IPS DF 4.7 (cell line): ENCODE measurements around the gene ARRDC5.
"Not testable (repeated sequence)": the region's sequence is repeated elsewhere in the genome, so short reads cannot be mapped to it uniquely, and the experiment has no call there.

Experiments used
- DNase-seq: peaks from one replicate; pipeline ENCODE4 v3.0.0-alpha.2; 2013; ENCODE audit warnings: low spot score; ENCODE audit errors: extremely low read depth

ARRDC5 gene

DNA sequence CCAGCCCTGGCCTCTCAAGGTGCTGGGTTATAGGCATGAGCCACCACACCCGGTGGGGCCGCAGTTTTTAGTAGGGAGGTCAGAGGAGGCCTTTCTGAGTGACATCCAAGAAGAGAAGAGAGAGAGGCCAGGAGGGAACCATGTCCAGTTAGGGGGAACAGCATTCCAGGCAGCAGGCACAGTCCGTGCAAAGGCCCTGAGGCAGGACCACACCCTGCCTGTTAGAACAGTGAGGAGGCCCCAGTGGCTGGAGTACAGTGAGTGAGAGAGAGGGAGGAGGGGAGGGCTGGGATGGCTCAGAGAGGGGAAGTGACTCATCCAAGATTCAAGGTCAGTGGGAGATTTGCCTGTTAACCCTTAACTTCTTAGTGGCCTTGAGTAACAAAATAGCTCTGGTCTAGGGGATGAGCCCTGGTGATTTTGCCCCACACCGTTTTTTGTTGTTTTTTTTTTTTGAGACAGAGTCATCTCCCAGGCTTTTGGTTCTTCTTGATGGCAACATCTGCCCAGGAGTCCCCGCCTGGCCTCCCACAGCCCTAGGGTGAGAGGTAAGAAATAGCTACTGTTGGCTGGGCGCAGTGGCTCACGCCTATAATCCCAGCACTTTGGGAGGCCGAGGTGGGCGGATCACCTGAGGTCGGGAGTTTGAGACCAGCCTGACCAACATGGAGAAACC, 32.5 kb downstream of the ARRDC5 start:
- no peak for DNase-seq

- no peak for DNase-seq
These were observed 34.3 kb downstream of the ARRDC5 start for GRCh38 chr19:4868286-4868834.

DNA sequence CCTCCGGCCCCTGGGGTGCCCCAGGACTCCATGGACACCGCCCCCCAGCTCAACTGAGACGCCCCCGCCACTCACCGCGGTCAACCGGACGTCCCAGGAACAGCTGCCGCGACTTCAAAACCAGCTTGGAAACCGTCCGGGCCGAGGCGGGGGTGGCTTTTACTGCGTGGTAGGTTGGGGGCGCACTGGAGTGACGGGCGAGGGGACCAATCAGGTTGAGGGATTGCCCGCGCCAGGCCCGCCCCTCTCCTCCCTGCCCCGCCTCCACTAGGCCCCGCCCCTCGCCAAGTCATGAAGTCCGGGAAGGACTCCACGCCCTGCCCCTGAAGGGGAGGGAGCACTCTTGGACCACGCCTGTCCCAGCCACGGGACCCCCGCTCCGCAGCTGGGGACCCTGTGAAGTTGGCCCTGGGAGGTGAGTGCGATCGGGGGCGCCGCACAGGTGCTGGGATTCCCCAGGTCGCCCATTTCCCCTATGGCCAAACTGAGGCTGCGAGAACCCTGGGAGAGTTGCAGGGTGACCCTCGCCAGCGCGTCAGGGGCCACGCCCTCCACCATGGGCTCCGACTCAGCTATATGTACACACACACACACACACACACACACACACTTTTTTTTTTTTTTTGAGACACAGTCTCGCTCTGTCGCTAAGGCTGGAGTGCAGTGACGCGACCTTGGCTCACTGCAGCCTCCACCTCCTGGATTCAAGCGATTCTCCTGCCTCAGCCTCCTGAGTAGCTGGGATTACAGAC, 35.0 kb downstream of the ARRDC5 start, which contains the start of gene PLIN3:
Gene PLIN3, minus strand, starts transcription at position 134 of the 752 bp plus-strand sequence. CDS start 6,273 bp downstream, outside the sequence.
- DNase-seq: no peak

GRCh38 chr19:4866595-4867424, 35.9 kb downstream of the ARRDC5 start:
- DNase-seq: no peak

- DNase-seq: no peak
These were observed 41.5 kb downstream of the ARRDC5 start for GRCh38 chr19:4861147-4861546.

DNA sequence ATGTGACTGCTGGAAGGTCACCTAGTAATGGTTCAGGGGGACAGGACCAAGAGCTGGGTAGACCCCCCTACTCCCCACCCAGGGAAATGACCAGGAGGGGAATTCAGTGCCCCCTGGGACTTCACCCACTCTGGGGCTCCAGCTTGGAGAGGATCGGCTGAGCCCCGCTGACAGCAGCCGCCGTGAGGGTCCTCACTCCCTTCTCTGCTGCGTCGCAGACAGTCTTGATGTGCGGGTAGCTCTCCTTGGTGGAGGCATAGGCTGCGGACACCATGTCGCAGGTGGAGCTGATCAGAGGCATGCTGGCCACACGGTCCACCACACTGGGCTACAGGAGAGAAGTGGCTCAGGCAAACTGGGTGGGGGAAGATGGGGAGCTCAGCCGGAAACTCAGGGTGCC, 43.0 kb downstream of the ARRDC5 start:
- no peak for DNase-seq

DNA sequence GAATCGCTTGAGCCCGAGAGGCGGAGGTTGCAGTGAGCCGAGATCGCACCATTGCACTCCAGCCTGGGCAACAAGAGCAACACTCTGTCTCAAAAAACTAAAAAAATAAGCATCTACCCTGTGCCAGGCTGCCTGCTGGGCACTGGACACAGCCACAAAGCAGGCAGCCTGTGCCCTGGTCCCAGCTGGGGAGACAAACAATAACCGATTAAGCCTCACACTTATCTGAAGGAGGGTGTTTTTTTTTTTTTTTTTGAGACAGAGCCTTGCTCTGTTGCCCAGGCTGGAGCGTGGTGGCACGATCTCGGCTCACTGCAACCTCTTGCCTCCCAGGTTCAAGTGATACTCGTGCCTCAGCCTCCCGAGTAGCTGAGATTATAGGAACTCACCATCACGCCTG, 46.2 kb downstream of the ARRDC5 start:
- not testable (repeated sequence) for DNase-seq

GRCh38 chr19:4853506-4853905, 49.2 kb downstream of the ARRDC5 start:
- DNase-seq: not testable (repeated sequence)

- DNase-seq: no peak
These were observed 50.2 kb downstream of the ARRDC5 start for GRCh38 chr19:4852484-4852883.

DNA sequence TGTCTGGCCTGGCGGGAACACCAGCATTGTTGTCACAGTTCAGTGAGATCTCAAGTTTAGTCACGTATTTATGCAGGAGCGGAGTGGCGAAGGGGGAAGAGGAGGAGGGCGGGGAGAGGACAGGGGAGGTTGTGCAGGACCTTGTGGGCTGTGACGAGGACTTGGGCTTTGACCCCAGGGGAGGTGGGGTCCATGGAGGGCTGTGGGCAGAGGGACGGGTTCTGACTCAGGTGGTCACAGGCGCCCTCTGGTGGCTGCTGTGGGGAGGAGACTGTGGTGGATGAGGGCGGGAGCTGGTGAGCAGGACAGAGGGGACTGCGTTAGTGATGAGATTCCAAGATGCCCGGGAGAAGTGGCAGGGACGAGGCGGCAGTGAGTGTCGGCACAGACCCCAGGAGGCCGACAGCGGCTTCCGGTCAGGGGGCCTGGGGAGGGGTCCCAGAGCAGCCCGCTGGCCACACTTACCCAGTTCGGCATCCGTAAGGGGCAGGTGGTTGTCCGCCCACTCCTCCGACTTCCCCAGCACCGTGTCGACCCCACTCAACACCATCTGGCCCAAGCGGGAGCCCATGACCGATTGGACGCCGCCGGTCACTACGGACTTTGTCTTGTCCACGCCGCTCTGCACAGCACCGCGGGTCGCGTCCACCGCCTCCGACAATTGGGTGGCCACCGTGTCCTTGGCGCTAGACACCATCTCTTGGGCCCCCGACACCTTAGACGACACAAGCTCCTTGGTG, 51.0 kb downstream of the ARRDC5 start:
- peak; percentile 49 for DNase-seq

- DNase-seq: no peak
These were observed 53.7 kb downstream of the ARRDC5 start for GRCh38 chr19:4849019-4849418.

DNA sequence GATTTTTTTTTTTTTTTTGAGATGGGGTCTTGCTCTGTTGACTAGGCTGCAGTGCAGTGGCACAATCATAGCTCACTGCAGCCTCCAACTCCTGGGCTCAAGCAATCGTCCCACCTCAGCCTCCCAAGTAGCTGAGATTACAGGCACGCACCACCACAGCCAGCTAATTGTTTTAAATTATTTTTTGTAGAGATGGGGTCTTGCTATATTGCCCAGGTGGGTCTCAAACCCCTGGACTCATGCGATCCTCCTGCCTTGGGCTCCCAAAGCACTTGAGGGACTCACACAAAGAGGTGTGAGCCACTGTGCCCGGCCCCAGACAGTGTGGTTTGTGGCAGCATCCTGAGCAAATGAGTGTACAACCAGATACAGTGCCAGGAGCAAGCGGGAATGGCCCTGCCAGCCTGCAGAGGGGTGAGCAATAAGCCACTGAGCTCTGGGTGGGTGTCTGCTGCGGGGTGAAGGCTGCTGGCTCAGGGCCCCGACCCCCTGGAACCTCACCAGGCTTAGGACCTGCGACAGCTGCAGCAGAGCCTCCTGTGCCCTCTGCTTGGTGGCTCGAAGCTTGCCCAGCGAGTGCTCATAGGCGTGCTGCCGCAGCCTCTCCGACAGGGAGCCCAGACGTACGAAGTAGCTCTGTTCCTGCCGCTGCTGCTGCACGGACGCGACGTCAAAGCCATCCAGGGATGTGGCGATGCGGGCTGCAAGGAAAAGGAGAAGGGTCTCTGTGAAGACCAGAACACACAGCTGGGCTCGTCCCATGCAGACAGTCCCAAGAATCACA, 55.3 kb downstream of the ARRDC5 start:
- DNase-seq: no peak

- not testable (repeated sequence) for DNase-seq
These were observed 56.7 kb downstream of the ARRDC5 start for GRCh38 chr19:4845975-4846374.

- no peak for DNase-seq
These were observed 58.1 kb downstream of the ARRDC5 start for GRCh38 chr19:4844348-4845179.

GRCh38 chr19:4843647-4843965, 59.1 kb downstream of the ARRDC5 start:
- no peak for DNase-seq
